ENCODE data around the gene GGT6.

GGT6 gene

GRCh38 chr17:4572131-4572530, 11.8 kb upstream of the GGT6 start:
- no peak for DNase-seq

GRCh38 chr17:4569591-4569990, 9.2 kb upstream of the GGT6 start:
- no peak for DNase-seq

GRCh38 chr17:4566785-4567184, 6.4 kb upstream of the GGT6 start:
- peak; percentile 54 for DNase-seq

- DNase-seq = peak; percentile 67
Observed at GRCh38 chr17:4565209-4566141, 5.1 kb upstream of the GGT6 start.

GRCh38 chr17:4562015-4562969, 1.9 kb upstream of the GGT6 start:
- no peak for DNase-seq

- DNase-seq = no peak
Observed at GRCh38 chr17:4560837-4561256, 470 bp upstream of the GGT6 start.

- no peak for DNase-seq
Observed at GRCh38 chr17:4559966-4560365, 411 bp downstream of the GGT6 start.

- no peak for DNase-seq
Observed at GRCh38 chr17:4559139-4559791, 1.1 kb downstream of the GGT6 start.

- DNase-seq = no peak
Observed at GRCh38 chr17:4558347-4558971, 1.9 kb downstream of the GGT6 start.

- no peak for DNase-seq
Observed at GRCh38 chr17:4557626-4558346, 2.6 kb downstream of the GGT6 start.

- no peak for DNase-seq
Observed at GRCh38 chr17:4556996-4557395, 3.4 kb downstream of the GGT6 start.

- DNase-seq = no peak
Observed at GRCh38 chr17:4555873-4556759, 4.3 kb downstream of the GGT6 start.

- DNase-seq = peak; percentile 92
Observed at GRCh38 chr17:4554997-4555799, 5.2 kb downstream of the GGT6 start, which contains the start of gene MYBBP1A. MYBBP1A (minus strand) TSS chr17:4555384; CDS start chr17:4555324, 60 bp downstream.

- no peak for DNase-seq
Observed at GRCh38 chr17:4554441-4554996, 5.9 kb downstream of the GGT6 start.

- DNase-seq = no peak
Observed at GRCh38 chr17:4553669-4554068, 6.7 kb downstream of the GGT6 start.

- DNase-seq = no peak
Observed at GRCh38 chr17:4551796-4552525, 8.4 kb downstream of the GGT6 start.

- no peak for DNase-seq
Observed at GRCh38 chr17:4551141-4551540, 9.2 kb downstream of the GGT6 start.

GRCh38 chr17:4550534-4551039, 9.8 kb downstream of the GGT6 start:
- no peak for DNase-seq

Data from NCI-H345 (cell line).